GM19099 (cell line): ENCODE results near the gene CFAP206.

Source experiments
- POLR2A ChIP-seq: IDR thresholded peaks from 3 replicates; pipeline ENCODE4 v1.6.1; 2011; ENCODE audit warnings: low read depth; ENCODE audit not compliant: insufficient read length; ENCODE audit errors: extremely low read depth

CFAP206 gene

DNA sequence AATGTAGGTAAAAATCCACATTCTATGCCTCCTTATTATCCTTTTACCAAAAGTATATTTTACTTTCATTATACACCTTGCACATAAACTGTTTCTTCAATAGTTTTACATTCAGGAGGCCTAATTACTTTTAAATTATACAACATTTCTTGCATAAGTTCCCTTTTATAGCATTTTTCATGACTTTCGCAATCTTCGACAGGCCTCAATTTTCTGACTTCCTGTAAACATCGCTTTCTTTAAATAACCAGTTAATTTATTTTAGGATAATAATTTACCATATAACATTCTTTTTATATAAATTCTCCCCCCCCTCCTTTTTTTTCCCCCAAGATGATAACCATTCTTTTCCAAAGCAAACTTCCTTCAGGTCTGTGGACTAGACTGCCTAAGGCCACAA is 74.2 kb downstream of the CFAP206 start:
- no peak for TF ChIP-seq POLR2A

GRCh38 chr6:87482366-87482765 is 74.6 kb downstream of the CFAP206 start:
- no peak for TF ChIP-seq POLR2A

DNA sequence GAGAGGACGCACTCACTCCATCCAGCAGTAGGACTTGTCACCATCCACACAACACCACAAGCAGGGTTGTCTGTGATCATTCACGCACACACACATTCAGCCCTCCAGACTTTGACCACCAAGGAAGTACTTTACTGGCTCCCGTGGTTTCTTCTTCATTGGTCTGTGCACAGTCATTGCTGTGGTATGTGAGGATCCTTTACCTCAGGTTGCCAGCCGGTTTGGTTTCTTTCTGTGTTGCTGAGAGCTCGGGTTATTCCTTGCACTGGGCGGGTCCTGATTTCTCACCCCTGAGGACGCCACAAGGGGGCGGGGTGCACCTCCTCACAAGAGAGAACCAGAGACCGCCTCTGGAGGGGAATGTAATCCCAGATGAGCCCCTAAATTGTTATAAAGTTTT is 76.2 kb downstream of the CFAP206 start:
- no peak for TF ChIP-seq POLR2A

DNA sequence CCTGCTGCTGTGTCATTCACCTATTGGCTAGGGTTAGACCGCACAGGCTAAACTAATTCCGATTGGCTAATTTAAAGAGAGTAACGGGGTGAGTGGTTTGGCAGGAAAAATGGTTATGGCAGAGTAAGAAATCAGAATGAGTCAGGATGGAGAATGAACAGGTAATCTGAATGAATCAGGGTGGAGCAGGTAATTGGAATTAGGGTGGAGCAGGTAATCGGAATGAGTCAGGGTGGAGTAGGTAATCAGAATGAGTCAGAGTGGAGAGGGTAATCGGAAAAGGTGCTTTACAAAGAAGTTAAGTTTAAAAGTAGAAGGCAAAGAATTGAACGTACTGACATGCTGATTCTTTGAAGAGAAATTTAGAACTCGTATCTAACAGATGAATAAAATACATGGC is 76.7 kb downstream of the CFAP206 start:
- no peak for TF ChIP-seq POLR2A

GRCh38 chr6:87487555-87487954 is 79.8 kb downstream of the CFAP206 start:
- no peak for TF ChIP-seq POLR2A

GRCh38 chr6:87494761-87495422 is 87.1 kb downstream of the CFAP206 start:
- TF ChIP-seq POLR2A, result no peak

GRCh38 chr6:87498048-87498447 is 90.3 kb downstream of the CFAP206 start:
- no peak for TF ChIP-seq POLR2A

DNA sequence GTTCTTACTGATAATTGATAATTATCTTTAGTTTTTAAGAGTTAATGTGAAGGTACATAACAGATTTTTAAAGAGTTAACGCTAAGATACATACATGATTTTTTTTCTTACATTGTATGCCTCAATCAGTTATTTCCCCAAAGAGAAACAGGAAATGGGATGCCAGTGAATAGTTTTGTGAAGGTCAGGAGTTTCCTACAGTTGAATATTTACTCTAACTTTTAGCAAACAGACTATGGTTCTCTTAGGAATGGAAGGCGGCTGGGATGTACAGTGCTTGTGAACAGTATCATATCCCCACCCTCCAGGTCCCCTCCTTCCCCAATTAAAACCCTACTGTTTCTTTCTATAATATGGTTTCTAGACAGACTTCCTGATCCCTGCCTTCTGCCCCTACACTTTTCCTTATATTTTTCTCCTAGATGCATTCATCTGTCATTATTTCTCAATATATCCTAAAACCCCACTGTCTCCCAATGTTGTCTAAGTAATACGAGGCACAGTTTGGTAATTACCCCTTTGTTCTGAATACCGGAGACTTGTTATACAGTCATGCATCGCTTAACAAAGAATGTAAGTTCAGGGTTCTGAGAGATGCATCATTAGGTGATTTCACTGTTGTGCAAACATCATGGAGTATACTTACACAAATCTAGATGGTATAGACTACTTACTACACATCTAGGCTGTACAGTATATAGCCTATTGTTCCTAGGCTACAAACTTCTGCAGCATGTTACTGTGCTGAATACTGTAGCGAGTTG is 94.2 kb downstream of the CFAP206 start:
- TF ChIP-seq POLR2A, result no peak

DNA sequence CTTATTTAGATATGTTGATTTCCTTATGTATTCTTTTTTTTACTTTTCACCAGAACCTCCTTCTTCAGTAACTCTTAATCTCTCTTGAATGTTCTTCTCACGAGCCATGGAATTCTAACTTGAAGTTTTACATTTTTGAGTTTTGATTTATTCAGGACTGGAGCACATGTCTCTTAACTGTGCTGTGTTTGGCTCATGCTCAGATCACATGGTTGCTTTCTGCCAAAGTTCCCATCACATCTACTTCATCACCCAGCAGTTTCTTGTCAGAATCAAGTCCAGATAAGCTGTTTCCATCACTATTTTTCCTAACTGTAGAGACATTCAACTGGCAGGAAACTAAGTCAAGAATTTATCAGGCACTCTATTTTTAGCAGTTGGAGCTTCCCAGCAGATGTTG is 96.7 kb downstream of the CFAP206 start:
- TF ChIP-seq POLR2A, result no peak
